ENCODE data around the gene OCEL1.

GRCh38 chr19:17243211-17243829, 17.3 kb downstream of the OCEL1 start:
- TF ChIP-seq CTCF (conservative IDR thresholded peaks at IDR 0.05 in 1 of 2, IDR thresholded peaks at IDR 0.05 in 1 of 2; ENCODE audit: low read depth in 1 of 2, low read length in 2 of 2) (no peak), EZH2 (IDR thresholded peaks at IDR 0.05; ENCODE audit: low read length, missing control alignments) (no peak)

All from fibroblast of lung (primary cell).